Measurements from ENCODE around the gene TFDP2.

GRCh38 chr3:142151828-142152227 lies 2.5 kb upstream of the TFDP2 start:
- TF ChIP-seq CTCF (conservative IDR thresholded peaks at IDR 0.05) (no peak), EZH2 (IDR thresholded peaks at IDR 0.05; ENCODE audit: low read depth) (no peak)
